Keratinocyte (primary cell): ENCODE measurements around the gene YDJC. TPM values are rescaled to one million over a fixed set of nuclear protein-coding genes. Genes with fewer than 3 reads are reported as not detected.

Source experiments
- DNase-seq: peaks from one replicate; pipeline ENCODE4 v3.0.0-alpha.2; 2011; ENCODE audit warnings: low read depth, missing footprints, low spot score
- FAIRE-seq: peaks from 2 replicates; lab custom pipeline; 2011; peaks lifted over from hg19 to GRCh38; lab: Jason Lieb, UNC
- H2AFZ ChIP-seq: 2 replicates; pipeline ENCODE4 v1.6.0; 2012; ENCODE audit warnings: low read length, control low read depth, inconsistent platforms; ENCODE audit not compliant: control insufficient read depth
- H3K27ac ChIP-seq: 2 replicates; pipeline ENCODE4 v1.5.1; 2011; ENCODE audit warnings: low read length; ENCODE audit not compliant: control insufficient read depth, insufficient read depth
- H3K27me3 ChIP-seq: 3 replicates; pipeline ENCODE4 v1.6.0; 2011; ENCODE audit warnings: low read length; ENCODE audit not compliant: control insufficient read depth, insufficient read depth; ENCODE audit errors: extremely low read depth
- H3K36me3 ChIP-seq, 2 experiments: 2 replicates in 1 of 2; 3 replicates in 1 of 2; pipeline ENCODE4 v1.5.1; 2011; ENCODE audit warnings: low read length in 2 of 2, mild to moderate bottlenecking in 1 of 2; ENCODE audit not compliant: control insufficient read depth in 2 of 2, insufficient read depth in 2 of 2; ENCODE audit errors: extremely low read depth in 1 of 2
- H3K4me1 ChIP-seq: 3 replicates; pipeline ENCODE4 v1.5.1; 2011; ENCODE audit warnings: low read length; ENCODE audit not compliant: control insufficient read depth, insufficient read depth; ENCODE audit errors: extremely low read depth
- H3K4me2 ChIP-seq: 3 replicates; pipeline ENCODE4 v1.6.0; 2011; ENCODE audit warnings: low read depth, low read length; ENCODE audit not compliant: control insufficient read depth, insufficient read depth; ENCODE audit errors: extremely low read depth
- H3K4me3 ChIP-seq, 3 experiments: fragments of 200-600 bp in 1 of 3; sonication (generic) in 1 of 3; 2 replicates in 2 of 3; 3 replicates in 1 of 3; pipeline ENCODE4 v1.5.1; 2011 to 2016; ENCODE audit warnings: low read length in 3 of 3, mild to moderate bottlenecking in 3 of 3, control low read depth in 2 of 3, inconsistent platforms in 1 of 3, low read depth in 1 of 3, mixed read lengths in 1 of 3, mixed run types in 1 of 3, moderate library complexity in 1 of 3; ENCODE audit not compliant: control insufficient read depth in 2 of 3, insufficient read depth in 2 of 3; ENCODE audit errors: extremely low read depth in 1 of 3
- H3K79me2 ChIP-seq: 2 replicates; pipeline ENCODE4 v1.6.0; 2012; ENCODE audit warnings: low read length; ENCODE audit not compliant: control insufficient read depth, insufficient read depth
- H3K9ac ChIP-seq: 3 replicates; pipeline ENCODE4 v1.6.0; 2011; ENCODE audit warnings: low read length; ENCODE audit not compliant: control insufficient read depth, insufficient read depth; ENCODE audit errors: extremely low read depth
- H3K9me1 ChIP-seq: 3 replicates; pipeline ENCODE4 v1.6.0; 2011; ENCODE audit warnings: low read length; ENCODE audit not compliant: control insufficient read depth, insufficient read depth; ENCODE audit errors: extremely low read depth
- H3K9me3 ChIP-seq: 2 replicates; pipeline ENCODE4 v1.5.1; 2012; ENCODE audit warnings: low read depth, low read length; ENCODE audit not compliant: control insufficient read depth
- H4K20me1 ChIP-seq: 3 replicates; pipeline ENCODE4 v1.6.0; 2011; ENCODE audit warnings: low read length; ENCODE audit not compliant: control insufficient read depth, insufficient read depth; ENCODE audit errors: extremely low read depth
- EZH2 ChIP-seq: IDR thresholded peaks from one replicate; pipeline ENCODE4 v1.6.1; 2012; ENCODE audit warnings: inconsistent platforms, mild to moderate bottlenecking, low read length, moderate library complexity
- dilution Hi-C: fragments of 300-500 bp; cut with MboI; formaldehyde crosslinking; loops from one replicate; pipeline ENCODE4 v1.7.0; 2020; ENCODE audit warnings: low sequenced_read_pairs; ENCODE audit not compliant: extremely low pct_ligation_motif_present
- polyA plus RNA-seq, 5 experiments: library from polyadenylated mRNA; depleted of rRNA in 3 of 5; stranded (reverse) in 3 of 5; stranded (forward) in 1 of 5; unstranded in 1 of 5; fragments of >200 nt; gene quantifications; 1 replicate in 1 of 5; 2 replicates in 3 of 5; 3 replicates in 1 of 5; pipeline versions ENCODE4 v1.2.1 to v1.2.3, GENCODE V29; 2011 to 2012; ENCODE audit warnings: missing spikeins in 2 of 5, low read depth in 1 of 5, low replicate concordance in 1 of 5
- TF ChIP-seq, protein P1 (sequence below), 3 experiments: IDR thresholded peaks in 1 of 3; conservative IDR thresholded peaks in 1 of 3; optimal IDR thresholded peaks in 1 of 3; 2 replicates in 2 of 3; 3 replicates in 1 of 3; pipeline versions ENCODE3 to v1.5.1; 2011; ENCODE audit warnings: low read length in 3 of 3, mild to moderate bottlenecking in 3 of 3, moderate library complexity in 2 of 3, control low read depth in 1 of 3, inconsistent platforms in 1 of 3; ENCODE audit not compliant: insufficient read depth in 2 of 3; ENCODE audit errors: extremely low read depth in 1 of 3

YDJC gene
- polyA plus RNA-seq, 1 donor (not counting 4 experiments of a cell fraction or from before 2014, with no cell fraction given), result 18.2 TPM

DNA sequence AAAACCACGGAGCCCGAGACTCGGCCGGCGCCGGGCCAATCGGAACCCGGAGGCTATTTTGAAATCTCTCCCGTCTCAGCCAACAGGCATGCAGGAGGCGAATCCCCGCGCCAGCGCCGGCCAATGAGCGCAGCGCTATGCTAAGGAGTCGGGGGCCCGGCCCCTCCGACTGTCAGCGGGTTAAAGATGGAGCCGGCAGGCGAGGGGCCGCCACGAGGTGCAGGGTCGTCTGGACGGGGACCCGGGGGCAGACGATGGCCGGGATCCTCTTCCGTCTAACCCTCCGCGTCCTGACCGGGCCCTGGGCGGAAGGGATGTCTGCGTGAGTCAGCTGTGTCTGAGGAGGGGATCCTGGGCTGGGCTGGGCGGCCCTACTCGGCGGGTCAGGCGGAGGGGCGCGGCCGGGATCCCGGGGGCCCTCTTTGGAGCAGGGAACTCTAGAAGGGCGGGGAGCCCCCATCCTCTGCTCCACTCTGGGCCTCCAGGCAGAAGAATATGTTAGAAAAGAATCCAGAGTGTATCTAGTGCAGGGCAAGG is 22.3 kb upstream of the YDJC start:
- dilution Hi-C loops, result no loop called here
- Histone ChIP-seq H3K79me2 (peaks cover 1% of the 10 kb centered on the region), H3K4me2 (peak overlapping the region; percentile 97), H3K9ac (peak overlapping the region; percentile 72), H3K4me3 (peak overlapping the region; percentile 73 to 87 (median 80)), H3K27me3 (no peaks in the 10 kb centered on the region), H3K27ac (peak overlapping the region; percentile 49), H2AFZ (peak overlapping the region; percentile 88), H3K4me1 (peaks cover 10% of the 10 kb centered on the region), H3K9me1 (no peaks in the 10 kb centered on the region), H4K20me1 (no peaks in the 10 kb centered on the region), H3K36me3 (peaks cover 6 to 8% of the 10 kb centered on the region in 2 experiments), H3K9me3 (no peaks in the 10 kb centered on the region)
- DNase-seq (no peak), FAIRE-seq (no peak)
- TF ChIP-seq, protein P1, sequence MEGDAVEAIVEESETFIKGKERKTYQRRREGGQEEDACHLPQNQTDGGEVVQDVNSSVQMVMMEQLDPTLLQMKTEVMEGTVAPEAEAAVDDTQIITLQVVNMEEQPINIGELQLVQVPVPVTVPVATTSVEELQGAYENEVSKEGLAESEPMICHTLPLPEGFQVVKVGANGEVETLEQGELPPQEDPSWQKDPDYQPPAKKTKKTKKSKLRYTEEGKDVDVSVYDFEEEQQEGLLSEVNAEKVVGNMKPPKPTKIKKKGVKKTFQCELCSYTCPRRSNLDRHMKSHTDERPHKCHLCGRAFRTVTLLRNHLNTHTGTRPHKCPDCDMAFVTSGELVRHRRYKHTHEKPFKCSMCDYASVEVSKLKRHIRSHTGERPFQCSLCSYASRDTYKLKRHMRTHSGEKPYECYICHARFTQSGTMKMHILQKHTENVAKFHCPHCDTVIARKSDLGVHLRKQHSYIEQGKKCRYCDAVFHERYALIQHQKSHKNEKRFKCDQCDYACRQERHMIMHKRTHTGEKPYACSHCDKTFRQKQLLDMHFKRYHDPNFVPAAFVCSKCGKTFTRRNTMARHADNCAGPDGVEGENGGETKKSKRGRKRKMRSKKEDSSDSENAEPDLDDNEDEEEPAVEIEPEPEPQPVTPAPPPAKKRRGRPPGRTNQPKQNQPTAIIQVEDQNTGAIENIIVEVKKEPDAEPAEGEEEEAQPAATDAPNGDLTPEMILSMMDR (optimal IDR thresholded peaks at IDR 0.05 in 1 of 3, IDR thresholded peaks at IDR 0.05 in 1 of 3, conservative IDR thresholded peaks at IDR 0.05 in 1 of 3; ENCODE audit: extremely low read depth in 1 of 3, insufficient read depth in 2 of 3, low read length in 3 of 3), result no peak
- TF ChIP-seq EZH2, result no peak

DNA sequence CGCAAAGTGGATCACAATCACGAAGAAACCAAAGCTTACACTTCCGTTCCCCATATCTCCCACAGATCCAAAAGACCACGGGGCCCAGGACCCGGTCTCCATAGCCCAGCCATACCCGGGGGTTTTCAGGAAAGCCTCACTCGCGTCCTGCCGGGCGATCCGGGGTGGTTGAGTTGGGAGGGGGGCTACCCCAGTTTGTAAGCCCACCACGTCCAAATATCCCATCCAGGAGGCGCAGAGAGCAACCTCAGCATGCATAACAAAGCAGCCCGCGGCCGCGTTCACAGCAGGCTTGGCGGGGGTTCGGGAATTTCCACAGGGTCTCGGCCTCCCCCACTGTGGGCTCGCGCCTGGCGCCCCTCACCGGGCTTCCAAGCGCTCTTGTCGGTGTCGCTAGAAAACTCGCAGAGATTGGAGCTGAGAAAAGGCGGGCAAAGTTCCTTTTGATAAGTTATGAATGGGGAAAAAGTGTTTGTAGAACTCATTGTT is 21.7 kb upstream of the YDJC start:
- Histone ChIP-seq H3K4me3 (peak overlapping the region; percentile 73 to 87 (median 80)), H3K9me1 (no peaks in the 10 kb centered on the region), H4K20me1 (peaks cover under 1% of the 10 kb centered on the region), H3K36me3 (peaks cover 7 to 11% of the 10 kb centered on the region in 2 experiments), H3K9ac (peak overlapping the region; percentile 72), H3K4me2 (peak overlapping the region; percentile 97), H3K79me2 (peaks cover 2% of the 10 kb centered on the region), H3K27me3 (no peaks in the 10 kb centered on the region), H3K9me3 (no peaks in the 10 kb centered on the region), H3K27ac (peak overlapping the region; percentile 49), H3K4me1 (peaks cover 10% of the 10 kb centered on the region), H2AFZ (peak overlapping the region; percentile 87)
- TF ChIP-seq EZH2, result no peak
- TF ChIP-seq, protein P1 (optimal IDR thresholded peaks at IDR 0.05 in 1 of 3, IDR thresholded peaks at IDR 0.05 in 1 of 3, conservative IDR thresholded peaks at IDR 0.05 in 1 of 3; ENCODE audit: extremely low read depth in 1 of 3, insufficient read depth in 2 of 3, low read length in 3 of 3), result no peak
- dilution Hi-C loops, result no loop called here
- DNase-seq (no peak), FAIRE-seq (no peak)
